Endothelial cell of coronary artery (primary cell): Measurements from ENCODE around the gene NRBF2. TPM values are rescaled to one million over a fixed set of nuclear protein-coding genes. Genes with fewer than 3 reads are reported as not detected.

Experiments used
- total RNA-seq: library from RNA; depleted of rRNA; stranded (reverse); fragments of >200 nt; gene quantifications from 2 replicates; pipeline ENCODE4 v1.2.3, GENCODE V29; 2014

NRBF2 gene
- 15.9 and 20.1 TPM in 2 replicates for total RNA-seq

DNA sequence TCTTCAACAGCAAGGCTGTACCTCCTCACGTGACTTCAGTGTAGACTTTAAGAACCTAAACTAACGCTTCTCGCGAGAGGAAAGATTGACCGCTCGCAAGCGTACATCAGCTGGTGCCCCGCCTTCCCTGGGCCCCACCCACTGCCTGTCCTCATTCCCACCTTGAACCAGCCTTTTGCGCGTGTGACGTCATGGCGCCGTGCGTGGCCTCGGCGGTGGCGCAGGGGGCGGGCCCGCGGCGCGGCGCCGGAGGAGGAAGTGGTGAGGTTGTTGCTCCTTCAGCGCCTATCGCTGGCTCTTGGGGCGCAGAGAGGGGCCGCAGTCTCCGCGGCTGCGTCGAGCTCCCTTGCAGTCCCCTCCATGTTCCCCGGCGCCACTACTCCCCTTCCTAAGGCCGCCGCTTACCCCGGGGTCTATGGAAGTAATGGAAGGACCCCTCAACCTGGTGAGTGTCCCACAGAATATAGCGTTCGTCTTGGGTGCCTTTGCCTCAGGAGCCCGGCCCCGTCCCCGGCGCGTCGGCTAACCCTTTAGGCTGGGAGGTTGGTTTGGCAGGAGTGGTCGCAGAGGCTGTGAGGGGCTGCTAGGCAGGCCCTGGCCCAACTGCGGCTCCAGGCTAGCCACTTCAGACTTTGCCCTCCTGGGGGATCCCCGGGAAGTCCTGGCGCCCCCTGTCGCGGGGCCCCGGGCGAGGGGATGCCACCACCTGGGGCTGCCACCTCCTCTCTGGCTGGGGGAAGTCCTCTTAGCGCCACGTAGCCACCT, at the start of gene NRBF2:
NRBF2 (plus strand) TSS at position 273 of the 765 bp plus-strand sequence; CDS start at position 416, 143 bp downstream.

